ENCODE data around the gene TOX2.

TOX2 gene

DNA sequence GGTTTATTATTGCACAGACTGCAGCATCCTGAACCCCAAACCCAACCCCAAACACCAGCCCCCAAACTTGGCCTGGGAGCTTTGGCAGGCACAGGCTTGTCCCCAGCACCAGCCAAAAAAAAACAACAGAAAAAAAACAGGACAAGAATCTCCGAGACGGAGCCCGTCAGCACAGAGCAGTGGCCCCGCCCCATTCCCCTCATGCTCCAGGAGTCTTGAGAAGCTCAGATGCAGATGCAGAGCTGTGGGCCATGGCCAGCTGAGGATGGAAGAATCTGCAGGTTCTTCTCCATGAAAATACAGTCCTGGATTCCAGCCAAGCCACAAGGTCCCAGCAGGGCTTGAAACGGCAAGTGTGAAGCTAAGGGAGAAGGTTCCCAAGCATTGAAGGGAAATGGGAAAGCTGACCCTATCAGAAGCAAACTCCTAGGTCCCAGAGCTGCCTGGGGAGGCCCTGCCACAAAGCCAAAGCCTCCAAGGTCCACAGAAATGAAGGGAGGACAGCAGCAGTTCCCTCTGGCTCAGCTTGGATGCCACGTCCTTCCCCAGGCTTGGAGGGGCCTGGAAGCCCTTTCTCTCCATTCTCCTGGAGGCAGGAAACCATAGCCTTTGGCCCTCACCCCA lies 197.2 kb downstream of the TOX2 start:
- DNase-seq: no peak

DNA sequence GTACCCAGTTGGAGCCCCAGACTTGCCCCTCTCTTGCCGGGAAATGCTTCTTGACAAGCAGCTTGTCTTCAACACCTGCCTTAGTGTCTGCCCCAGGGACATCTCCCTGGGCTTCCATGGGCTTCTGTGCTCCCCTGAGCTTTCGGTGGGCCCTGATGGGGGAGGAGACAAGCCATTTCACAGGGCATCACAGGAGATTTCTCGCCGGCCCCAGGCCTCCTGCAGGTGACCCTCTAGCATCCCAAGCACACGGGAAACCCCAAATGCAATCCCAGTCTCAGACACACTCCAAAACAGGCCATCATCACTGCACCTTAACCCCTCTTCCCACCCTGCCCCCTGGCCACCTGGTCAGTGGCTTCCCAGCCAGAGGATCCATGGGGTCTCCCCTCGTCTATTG lies 197.8 kb downstream of the TOX2 start:
- DNase-seq: no peak

- no peak for DNase-seq
Measured at GRCh38 chr20:44112889-44113617, 198.4 kb downstream of the TOX2 start.

DNA sequence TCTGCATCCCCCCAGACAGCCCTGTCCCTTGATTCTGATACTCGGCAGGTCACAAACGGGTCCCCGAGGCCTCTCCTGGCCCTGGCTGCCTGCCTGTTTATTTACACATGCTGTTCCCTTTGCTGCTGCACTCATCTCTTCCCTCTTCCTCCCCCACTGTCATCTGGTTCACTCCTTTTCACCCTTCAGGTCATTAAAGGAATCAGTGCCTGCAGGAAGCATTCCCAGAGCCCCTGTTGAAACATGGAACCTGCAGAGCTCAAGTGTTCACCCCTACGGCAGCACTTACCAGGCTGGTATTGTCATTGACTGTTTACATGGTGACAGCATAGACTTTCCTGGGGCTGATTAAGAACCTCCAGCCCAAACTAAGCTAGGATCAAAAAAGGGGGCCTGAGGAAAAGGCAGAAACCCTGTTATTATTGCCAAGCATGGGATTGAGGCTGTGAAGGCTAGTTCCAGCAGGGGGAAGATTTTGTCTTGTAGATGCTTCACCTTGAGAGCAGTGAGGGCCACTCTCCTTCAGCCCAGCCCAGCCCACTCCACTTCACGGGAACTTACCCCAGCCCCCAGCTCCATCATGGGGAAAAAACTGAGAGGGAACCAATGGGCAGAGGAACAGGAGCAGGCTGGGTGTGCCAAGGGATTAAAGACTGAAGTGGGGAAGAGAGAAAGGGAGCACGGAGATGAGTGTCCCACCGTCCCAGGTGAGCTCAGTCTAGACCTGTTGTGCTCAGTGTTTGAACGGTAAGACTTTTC lies 199.1 kb downstream of the TOX2 start:
- DNase-seq: no peak

GRCh38 chr20:44115181-44115580 lies 200.5 kb downstream of the TOX2 start:
- no peak for DNase-seq

DNA sequence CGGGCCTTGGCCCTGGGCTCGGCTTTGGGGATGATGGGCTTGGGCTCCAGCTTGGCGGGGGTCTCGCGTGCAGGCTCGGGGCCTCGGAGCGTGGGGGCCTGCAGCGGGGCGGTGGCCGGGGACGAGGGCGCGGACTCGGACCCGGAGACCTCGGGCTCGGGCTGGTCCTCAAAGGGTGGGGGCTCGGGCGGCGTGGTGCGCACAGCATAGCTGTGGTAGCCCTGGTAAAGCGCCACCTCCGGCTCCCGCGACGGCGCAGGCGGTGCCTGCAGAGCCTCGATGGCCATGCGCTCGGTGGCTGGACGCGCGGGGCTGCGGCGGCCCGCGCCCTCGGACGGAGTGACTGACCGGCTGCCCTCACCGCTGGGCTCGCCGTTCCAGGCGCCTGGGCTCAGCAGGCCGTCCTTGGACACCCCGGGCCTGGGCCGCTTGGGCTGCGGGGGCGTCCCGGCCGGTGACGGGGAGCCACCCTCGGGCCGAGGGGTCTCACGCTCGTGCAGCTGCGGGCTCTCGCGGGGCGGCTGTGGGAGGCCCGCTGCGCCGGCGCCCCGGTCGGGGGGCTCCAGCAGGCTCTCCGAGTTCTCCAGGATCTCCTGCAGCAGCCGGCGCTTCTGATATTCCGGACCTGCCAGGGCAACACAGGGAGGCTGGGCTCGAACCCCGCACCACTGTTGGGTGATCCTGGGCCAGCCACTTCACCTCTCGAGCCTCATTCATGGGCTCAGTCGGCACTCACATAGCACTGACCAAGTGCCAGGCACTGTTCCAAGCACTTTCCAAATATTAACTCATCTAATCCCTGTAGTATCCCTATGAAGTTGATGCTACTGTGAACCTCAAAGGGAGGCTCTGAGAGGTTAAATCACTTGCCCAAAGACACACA lies 201.4 kb downstream of the TOX2 start:
- no peak for DNase-seq

GRCh38 chr20:44117296-44118184 lies 202.9 kb downstream of the TOX2 start:
- DNase-seq: no peak

GRCh38 chr20:44118185-44119033 lies 203.8 kb downstream of the TOX2 start:
- DNase-seq: no peak

All from activated CD4-positive, alpha-beta T cell treated with anti-CD3 and anti-CD28 coated beads, Interleukin-2, amount 50 U/mL, for 48 hours (primary cell).